ENCODE measurements around the gene VWA7.

VWA7 gene

GRCh38 chr6:31741815-31742214 is 35.3 kb downstream of the VWA7 start:
- Histone ChIP-seq H3K36me3 (ENCODE audit: control insufficient read depth in 1 of 2, insufficient read depth in 2 of 2, low read length in 2 of 2) (peaks cover 0 to 3% of the 10 kb centered on the region in 2 donors), H3K27ac (ENCODE audit: low read length) (no peak overlapping the region), H3K27me3 (ENCODE audit: low read depth, low read length) (no peaks in the 10 kb centered on the region), H3K4me1 (ENCODE audit: control insufficient read depth in 1 of 2, insufficient read depth in 2 of 2, low read length in 2 of 2) (peaks cover 0 to 9% of the 10 kb centered on the region in 2 donors), H3K9me3 (ENCODE audit: control insufficient read depth in 1 of 2, low read length in 2 of 2) (no peaks in the 10 kb centered on the region), H3K4me3 (ENCODE audit: low read depth in 1 of 2, low read length in 2 of 2) (no peak overlapping the region)

GRCh38 chr6:31740397-31741223 is 36.5 kb downstream of the VWA7 start:
- no peaks in the 10 kb centered on the region for H3K9me3 ChIP-seq (ENCODE audit: control insufficient read depth in 1 of 2, low read length in 2 of 2)
- H3K27ac ChIP-seq (ENCODE audit: low read length), result peak overlapping the region; percentile 84
- peaks cover 0 to 10% of the 10 kb centered on the region in 2 donors for H3K36me3 ChIP-seq (ENCODE audit: control insufficient read depth in 1 of 2, insufficient read depth in 2 of 2, low read length in 2 of 2)
- peaks cover 0 to 12% of the 10 kb centered on the region in 2 donors for H3K4me1 ChIP-seq (ENCODE audit: control insufficient read depth in 1 of 2, insufficient read depth in 2 of 2, low read length in 2 of 2)
- no peaks in the 10 kb centered on the region for H3K27me3 ChIP-seq (ENCODE audit: low read depth, low read length)
- peak overlapping the region; percentile 68 to 94 for H3K4me3 ChIP-seq (ENCODE audit: low read depth in 1 of 2, low read length in 2 of 2)

GRCh38 chr6:31739639-31740396 is 37.3 kb downstream of the VWA7 start, which contains the start of gene MSH5:
Gene MSH5 (plus strand): TSS chr6:31740005. CDS start chr6:31740467, 462 bp downstream.
- peaks cover 0 to 12% of the 10 kb centered on the region in 2 donors for H3K4me1 ChIP-seq (ENCODE audit: control insufficient read depth in 1 of 2, insufficient read depth in 2 of 2, low read length in 2 of 2)
- peak within 1 kb of the TSS; percentile 100 for H3K27ac ChIP-seq (ENCODE audit: low read length)

GRCh38 chr6:31737991-31738979 is 38.8 kb downstream of the VWA7 start:
- Histone ChIP-seq H3K27me3 (ENCODE audit: low read depth, low read length) (no peaks in the 10 kb centered on the region), H3K27ac (ENCODE audit: low read length) (peak overlapping the region; percentile 100), H3K4me3 (ENCODE audit: low read depth in 1 of 2, low read length in 2 of 2) (peak overlapping the region; percentile 19 to 27), H3K36me3 (ENCODE audit: control insufficient read depth in 1 of 2, insufficient read depth in 2 of 2, low read length in 2 of 2) (peaks cover 12 to 28% of the 10 kb centered on the region in 2 donors), H3K4me1 (ENCODE audit: control insufficient read depth in 1 of 2, insufficient read depth in 2 of 2, low read length in 2 of 2) (peaks cover 4 to 28% of the 10 kb centered on the region in 2 donors), H3K9me3 (ENCODE audit: control insufficient read depth in 1 of 2, low read length in 2 of 2) (no peaks in the 10 kb centered on the region)

More at GRCh38 chr6:31739639-31740396, 37.3 kb downstream of the VWA7 start, which contains the start of gene MSH5:
- no peaks in the 10 kb centered on the region for H3K9me3 ChIP-seq (ENCODE audit: control insufficient read depth in 1 of 2, low read length in 2 of 2)
- H3K27me3 ChIP-seq (ENCODE audit: low read depth, low read length), result no peaks in the 10 kb centered on the region
- peaks cover 0 to 16% of the 10 kb centered on the region in 2 donors for H3K36me3 ChIP-seq (ENCODE audit: control insufficient read depth in 1 of 2, insufficient read depth in 2 of 2, low read length in 2 of 2)
- H3K4me3 ChIP-seq (ENCODE audit: low read depth in 1 of 2, low read length in 2 of 2), result peak within 1 kb of the TSS; percentile 68 to 94

GRCh38 chr6:31737315-31737990 is 39.7 kb downstream of the VWA7 start:
- Histone ChIP-seq H3K4me1 (ENCODE audit: control insufficient read depth in 1 of 2, insufficient read depth in 2 of 2, low read length in 2 of 2) (peaks cover 4 to 32% of the 10 kb centered on the region in 2 donors), H3K4me3 (ENCODE audit: low read depth in 1 of 2, low read length in 2 of 2) (peak overlapping the region; percentile 27 to 92), H3K9me3 (ENCODE audit: control insufficient read depth in 1 of 2, low read length in 2 of 2) (no peaks in the 10 kb centered on the region), H3K36me3 (ENCODE audit: control insufficient read depth in 1 of 2, insufficient read depth in 2 of 2, low read length in 2 of 2) (peaks cover 16 to 35% of the 10 kb centered on the region in 2 donors), H3K27ac (ENCODE audit: low read length) (peak overlapping the region; percentile 100), H3K27me3 (ENCODE audit: low read depth, low read length) (no peaks in the 10 kb centered on the region)

GRCh38 chr6:31736768-31737314 is 40.3 kb downstream of the VWA7 start:
- Histone ChIP-seq H3K4me3 (ENCODE audit: low read depth in 1 of 2, low read length in 2 of 2) (peak overlapping the region; percentile 92 to 100), H3K36me3 (ENCODE audit: control insufficient read depth in 1 of 2, insufficient read depth in 2 of 2, low read length in 2 of 2) (peaks cover 23 to 39% of the 10 kb centered on the region in 2 donors), H3K27ac (ENCODE audit: low read length) (peak overlapping the region; percentile 100), H3K27me3 (ENCODE audit: low read depth, low read length) (no peaks in the 10 kb centered on the region), H3K9me3 (ENCODE audit: control insufficient read depth in 1 of 2, low read length in 2 of 2) (no peaks in the 10 kb centered on the region), H3K4me1 (ENCODE audit: control insufficient read depth in 1 of 2, insufficient read depth in 2 of 2, low read length in 2 of 2) (peaks cover 4 to 38% of the 10 kb centered on the region in 2 donors)

- peak within 1 kb of the TSS; percentile 92 to 100 for H3K4me3 ChIP-seq (ENCODE audit: low read depth in 1 of 2, low read length in 2 of 2)
- no peaks in the 10 kb centered on the region for H3K27me3 ChIP-seq (ENCODE audit: low read depth, low read length)
- H3K27ac ChIP-seq (ENCODE audit: low read length), result peak within 1 kb of the TSS; percentile 100
- peaks cover 29 to 42% of the 10 kb centered on the region in 2 donors for H3K36me3 ChIP-seq (ENCODE audit: control insufficient read depth in 1 of 2, insufficient read depth in 2 of 2, low read length in 2 of 2)
- H3K9me3 ChIP-seq (ENCODE audit: control insufficient read depth in 1 of 2, low read length in 2 of 2), result no peaks in the 10 kb centered on the region
- peaks cover 4 to 40% of the 10 kb centered on the region in 2 donors for H3K4me1 ChIP-seq (ENCODE audit: control insufficient read depth in 1 of 2, insufficient read depth in 2 of 2, low read length in 2 of 2)
These were observed 40.9 kb downstream of the VWA7 start, which contains the start of gene CLIC1 for GRCh38 chr6:31736021-31736767. Gene CLIC1 (minus strand): TSS chr6:31736530. CDS start chr6:31736300, 230 bp downstream.

- Histone ChIP-seq H3K9me3 (ENCODE audit: control insufficient read depth in 1 of 2, low read length in 2 of 2) (no peaks in the 10 kb centered on the region), H3K36me3 (ENCODE audit: control insufficient read depth in 1 of 2, insufficient read depth in 2 of 2, low read length in 2 of 2) (peaks cover 35 to 47% of the 10 kb centered on the region in 2 donors), H3K27ac (ENCODE audit: low read length) (peak overlapping the region; percentile 100), H3K4me3 (ENCODE audit: low read depth in 1 of 2, low read length in 2 of 2) (peak overlapping the region; percentile 92 to 100), H3K27me3 (ENCODE audit: low read depth, low read length) (no peaks in the 10 kb centered on the region), H3K4me1 (ENCODE audit: control insufficient read depth in 1 of 2, insufficient read depth in 2 of 2, low read length in 2 of 2) (peaks cover 4 to 41% of the 10 kb centered on the region in 2 donors)
These were observed 42.2 kb downstream of the VWA7 start for GRCh38 chr6:31734821-31735406.

- Histone ChIP-seq H3K9me3 (ENCODE audit: control insufficient read depth in 1 of 2, low read length in 2 of 2) (no peaks in the 10 kb centered on the region), H3K27ac (ENCODE audit: low read length) (peak overlapping the region; percentile 100), H3K36me3 (ENCODE audit: control insufficient read depth in 1 of 2, insufficient read depth in 2 of 2, low read length in 2 of 2) (peaks cover 35 to 47% of the 10 kb centered on the region in 2 donors), H3K27me3 (ENCODE audit: low read depth, low read length) (no peaks in the 10 kb centered on the region), H3K4me3 (ENCODE audit: low read depth in 1 of 2, low read length in 2 of 2) (peak overlapping the region; percentile 92 to 100), H3K4me1 (ENCODE audit: control insufficient read depth in 1 of 2, insufficient read depth in 2 of 2, low read length in 2 of 2) (peaks cover 4 to 41% of the 10 kb centered on the region in 2 donors)
These were observed 42.8 kb downstream of the VWA7 start for GRCh38 chr6:31734247-31734820.
